Measurements from ENCODE around the gene TTBK1. TPM values are rescaled to one million over a fixed set of nuclear protein-coding genes. Genes with fewer than 3 reads are reported as not detected.

The TTBK1 gene
- total and polyA plus RNA-seq, 10 of the 15 experiments (the other 5 are each of a cell fraction or from before 2014, with no cell fraction given) = 0.05 to 0.27 TPM; not detected in 8

DNA sequence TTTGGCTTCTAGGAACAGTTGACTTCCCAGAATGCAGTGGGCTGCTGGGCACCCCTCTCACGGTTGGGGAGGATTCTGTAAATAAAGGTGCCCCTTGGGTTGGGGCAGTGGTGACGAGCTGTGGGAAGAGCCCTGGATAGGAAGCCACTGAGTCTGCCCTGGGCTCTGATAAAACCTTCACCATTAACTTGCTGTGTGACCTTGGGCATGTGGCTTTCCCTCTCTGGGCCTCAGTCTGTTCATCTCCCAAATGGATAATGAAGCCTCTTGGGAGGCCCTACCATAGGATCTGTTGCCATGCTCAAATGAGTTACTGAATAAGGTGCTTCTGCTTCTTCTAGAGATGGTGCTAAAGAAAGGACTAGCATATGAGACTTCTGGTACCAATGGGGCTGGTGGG is 61.6 kb downstream of the TTBK1 start:
- DNase-seq (ENCODE audit: low read depth, low spot score) = no peak
- ChIA-PET POLR2A (interaction anchor here (0.7 kb wide), 1 partner anchor 11 kb away, joined by 3 read pairs; no protein-coding TSS in a partner anchor), RAD21 (ENCODE audit: unreplicated experiment) (no interaction called here), SMC1A (ENCODE audit: uncharacterized antibody, unreplicated experiment) (no interaction called here), CTCF (interaction anchor here (1.0 kb wide), 1 partner anchor 56 kb away, joined by 3 read pairs; no protein-coding TSS in a partner anchor)
- Histone ChIP-seq H3K27me3 (replicated peaks in 1 of 2; ENCODE audit: control insufficient read depth in 2 of 2, insufficient read depth in 2 of 2, low read length in 1 of 2) (no peaks in the 10 kb centered on the region), H3K79me2 (ENCODE audit: control insufficient read depth, insufficient read depth, low read length) (no peaks in the 10 kb centered on the region), H3K4me3 (no peak overlapping the region), H3K9me3 (replicated peaks; ENCODE audit: control insufficient read depth, insufficient read depth, low read length) (no peaks in the 10 kb centered on the region), H3K4me1 (ENCODE audit: control insufficient read depth, insufficient read depth, low read length) (no peaks in the 10 kb centered on the region), H3K27ac (ENCODE audit: control insufficient read depth, insufficient read depth) (no peak overlapping the region), H2AFZ (ENCODE audit: control insufficient read depth, low read depth, low read length) (no peak overlapping the region), H3K36me3 (ENCODE audit: control insufficient read depth in 2 of 2, insufficient read depth in 2 of 2, low read length in 1 of 2) (no peaks in the 10 kb centered on the region), H3K4me2 (ENCODE audit: control insufficient read depth, insufficient read depth) (no peak overlapping the region), H3K9ac (ENCODE audit: control insufficient read depth, insufficient read depth, low read length) (no peak overlapping the region), H4K20me1 (ENCODE audit: control insufficient read depth, insufficient read depth) (no peaks in the 10 kb centered on the region)
- WGBS (ENCODE audit: insufficient coverage, insufficient replicate concordance, low lambda C conversion rate, missing lambda C conversion rate) = 46% methylated on average over 2 of the region's 2 CpGs
- no peak for ATAC-seq
- in situ Hi-C loops (cut with MboI) (no loop called here), intact Hi-C loops (cut with micrococcal nuclease; ENCODE audit: unreplicated experiment) (no loop called here)
- BruUV-seq (replicated peaks) = no TSS peak
- TF ChIP-seq ASH2L (IDR thresholded peaks at IDR 0.05; ENCODE audit: borderline replicate concordance, low read depth) = no peak
- TF ChIP-seq YBX1 (IDR thresholded peaks at IDR 0.05) = no peak
- no peak for FAIRE-seq

DNA sequence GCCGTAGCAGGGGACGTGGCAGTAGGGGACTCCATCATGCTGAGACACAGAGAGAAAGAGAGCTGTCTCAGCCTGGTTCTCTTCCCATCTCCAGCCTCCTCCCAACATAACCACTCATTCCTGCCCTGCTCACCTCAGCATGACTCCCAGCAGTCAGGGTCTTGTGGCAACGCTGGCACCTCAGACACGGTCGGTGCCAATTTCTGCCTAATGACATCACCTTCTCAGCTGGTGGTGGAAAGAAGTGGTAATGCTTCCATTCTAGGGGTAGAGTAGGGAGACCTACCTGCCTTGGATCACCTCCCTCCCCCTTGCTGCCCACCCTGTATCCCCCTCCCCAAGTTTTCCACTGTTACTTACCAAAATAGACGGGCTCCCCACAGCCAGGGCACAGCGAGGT is 62.8 kb downstream of the TTBK1 start:
- Histone ChIP-seq H3K9me3 (replicated peaks; ENCODE audit: control insufficient read depth, insufficient read depth, low read length) (no peaks in the 10 kb centered on the region), H3K4me3 (no peak overlapping the region), H3K4me2 (ENCODE audit: control insufficient read depth, insufficient read depth) (no peak overlapping the region), H3K79me2 (ENCODE audit: control insufficient read depth, insufficient read depth, low read length) (no peaks in the 10 kb centered on the region), H2AFZ (ENCODE audit: control insufficient read depth, low read depth, low read length) (no peak overlapping the region), H3K4me1 (ENCODE audit: control insufficient read depth, insufficient read depth, low read length) (peaks cover 3% of the 10 kb centered on the region; the same call in 1 of the 2 replicates), H3K27me3 (replicated peaks in 1 of 2; ENCODE audit: control insufficient read depth in 2 of 2, insufficient read depth in 2 of 2, low read length in 1 of 2) (no peaks in the 10 kb centered on the region), H3K36me3 (ENCODE audit: control insufficient read depth in 2 of 2, insufficient read depth in 2 of 2, low read length in 1 of 2) (no peaks in the 10 kb centered on the region), H3K9ac (ENCODE audit: control insufficient read depth, insufficient read depth, low read length) (no peak overlapping the region), H4K20me1 (ENCODE audit: control insufficient read depth, insufficient read depth) (no peaks in the 10 kb centered on the region), H3K27ac (ENCODE audit: control insufficient read depth, insufficient read depth) (no peak overlapping the region)
- no peak for FAIRE-seq
- no TSS peak for BruUV-seq (replicated peaks)
- 94% methylated on average over 7 of the region's 7 CpGs for WGBS (ENCODE audit: insufficient coverage, insufficient replicate concordance, low lambda C conversion rate, missing lambda C conversion rate)
- intact Hi-C loops (cut with micrococcal nuclease; ENCODE audit: unreplicated experiment) (no loop called here), in situ Hi-C loops (cut with MboI) (no loop called here)
- no peak for ATAC-seq
- RAD21 ChIA-PET (ENCODE audit: unreplicated experiment) = interaction anchor here (3.1 to 3.7 kb wide), 3 partner anchors 30 to 92 kb away, joined by 18 to 48 read pairs (median 19); no protein-coding TSS in a partner anchor
- POLR2A ChIA-PET = no interaction called here
- SMC1A ChIA-PET (ENCODE audit: uncharacterized antibody, unreplicated experiment) = no interaction called here
- DNase-seq (ENCODE audit: low read depth, low spot score) = no peak
- CTCF ChIA-PET = interaction anchor here (1.5 to 3.9 kb wide), 3 partner anchors 16 to 91 kb away, joined by 4 to 29 read pairs (median 28); no protein-coding TSS in a partner anchor
- TF ChIP-seq CREB1 (IDR thresholded peaks at IDR 0.05; ENCODE audit: low read depth) (no peak), SUZ12 (IDR thresholded peaks at IDR 0.05; ENCODE audit: unreplicated experiment) (no peak), TBL1XR1 (IDR thresholded peaks at IDR 0.05; ENCODE audit: low read depth, low read length) (no peak), TAF1 (IDR thresholded peaks at IDR 0.05; ENCODE audit: borderline replicate concordance, low read depth, low read length) (no peak), ETV6 (conservative IDR thresholded peaks at IDR 0.05 in 1 of 2, IDR thresholded peaks at IDR 0.05 in 1 of 2; ENCODE audit: borderline replicate concordance in 1 of 2, low read depth in 1 of 2) (no peak), JUNB (IDR thresholded peaks at IDR 0.05) (no peak), EED (IDR thresholded peaks at IDR 0.05; ENCODE audit: low read depth) (no peak), GABPA (IDR thresholded peaks at IDR 0.05; ENCODE audit: low read depth) (no peak), CBX3 (IDR thresholded peaks at IDR 0.05; ENCODE audit: borderline replicate concordance, low read depth) (no peak)
- TF ChIP-seq, protein P1, sequence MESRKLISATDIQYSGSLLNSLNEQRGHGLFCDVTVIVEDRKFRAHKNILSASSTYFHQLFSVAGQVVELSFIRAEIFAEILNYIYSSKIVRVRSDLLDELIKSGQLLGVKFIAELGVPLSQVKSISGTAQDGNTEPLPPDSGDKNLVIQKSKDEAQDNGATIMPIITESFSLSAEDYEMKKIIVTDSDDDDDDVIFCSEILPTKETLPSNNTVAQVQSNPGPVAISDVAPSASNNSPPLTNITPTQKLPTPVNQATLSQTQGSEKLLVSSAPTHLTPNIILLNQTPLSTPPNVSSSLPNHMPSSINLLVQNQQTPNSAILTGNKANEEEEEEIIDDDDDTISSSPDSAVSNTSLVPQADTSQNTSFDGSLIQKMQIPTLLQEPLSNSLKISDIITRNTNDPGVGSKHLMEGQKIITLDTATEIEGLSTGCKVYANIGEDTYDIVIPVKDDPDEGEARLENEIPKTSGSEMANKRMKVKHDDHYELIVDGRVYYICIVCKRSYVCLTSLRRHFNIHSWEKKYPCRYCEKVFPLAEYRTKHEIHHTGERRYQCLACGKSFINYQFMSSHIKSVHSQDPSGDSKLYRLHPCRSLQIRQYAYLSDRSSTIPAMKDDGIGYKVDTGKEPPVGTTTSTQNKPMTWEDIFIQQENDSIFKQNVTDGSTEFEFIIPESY (IDR thresholded peaks at IDR 0.05) = no peak
- TF ChIP-seq, protein P2, sequence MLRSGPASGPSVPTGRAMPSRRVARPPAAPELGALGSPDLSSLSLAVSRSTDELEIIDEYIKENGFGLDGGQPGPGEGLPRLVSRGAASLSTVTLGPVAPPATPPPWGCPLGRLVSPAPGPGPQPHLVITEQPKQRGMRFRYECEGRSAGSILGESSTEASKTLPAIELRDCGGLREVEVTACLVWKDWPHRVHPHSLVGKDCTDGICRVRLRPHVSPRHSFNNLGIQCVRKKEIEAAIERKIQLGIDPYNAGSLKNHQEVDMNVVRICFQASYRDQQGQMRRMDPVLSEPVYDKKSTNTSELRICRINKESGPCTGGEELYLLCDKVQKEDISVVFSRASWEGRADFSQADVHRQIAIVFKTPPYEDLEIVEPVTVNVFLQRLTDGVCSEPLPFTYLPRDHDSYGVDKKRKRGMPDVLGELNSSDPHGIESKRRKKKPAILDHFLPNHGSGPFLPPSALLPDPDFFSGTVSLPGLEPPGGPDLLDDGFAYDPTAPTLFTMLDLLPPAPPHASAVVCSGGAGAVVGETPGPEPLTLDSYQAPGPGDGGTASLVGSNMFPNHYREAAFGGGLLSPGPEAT (IDR thresholded peaks at IDR 0.05; ENCODE audit: low read depth) = no peak
- TF ChIP-seq, protein P3, sequence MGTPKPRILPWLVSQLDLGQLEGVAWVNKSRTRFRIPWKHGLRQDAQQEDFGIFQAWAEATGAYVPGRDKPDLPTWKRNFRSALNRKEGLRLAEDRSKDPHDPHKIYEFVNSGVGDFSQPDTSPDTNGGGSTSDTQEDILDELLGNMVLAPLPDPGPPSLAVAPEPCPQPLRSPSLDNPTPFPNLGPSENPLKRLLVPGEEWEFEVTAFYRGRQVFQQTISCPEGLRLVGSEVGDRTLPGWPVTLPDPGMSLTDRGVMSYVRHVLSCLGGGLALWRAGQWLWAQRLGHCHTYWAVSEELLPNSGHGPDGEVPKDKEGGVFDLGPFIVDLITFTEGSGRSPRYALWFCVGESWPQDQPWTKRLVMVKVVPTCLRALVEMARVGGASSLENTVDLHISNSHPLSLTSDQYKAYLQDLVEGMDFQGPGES (IDR thresholded peaks at IDR 0.05) = no peak

All from GM12878 (cell line).